Fibroblast of mammary gland (primary cell): Measurements from ENCODE around the gene SCN9A.

ENCODE experiments used
- DNase-seq: peaks from one replicate; pipeline ENCODE4 v3.0.0-alpha.2; 2010; ENCODE audit warnings: low read depth
- H3K4me3 ChIP-seq: 2 replicates; pipeline ENCODE4 v1.5.1; 2011; ENCODE audit warnings: low read depth, mild to moderate bottlenecking, low read length, moderate library complexity; ENCODE audit not compliant: control insufficient read depth
- CTCF ChIP-seq: conservative IDR thresholded peaks from 2 replicates; pipeline ENCODE4 v1.5.1; 2011; ENCODE audit warnings: low read depth, low read length, inconsistent platforms; ENCODE audit not compliant: control insufficient read depth, insufficient read depth

The SCN9A gene

GRCh38 chr2:166375736-166376487 is at the start of gene SCN9A:
Gene SCN9A (minus strand): TSS chr2:166375944. CDS start chr2:166311756, 64,188 bp downstream.
- TF ChIP-seq CTCF = no peak
- peak; percentile 58 for DNase-seq
- H3K4me3 ChIP-seq = peak within 1 kb of the TSS; percentile 79

- H3K4me3 ChIP-seq = no peak overlapping the region
- DNase-seq = no peak
- TF ChIP-seq CTCF = no peak
These were observed 49.1 kb upstream of the SCN9A start for GRCh38 chr2:166424841-166425240.

GRCh38 chr2:166419616-166419934 is 43.8 kb upstream of the SCN9A start:
- TF ChIP-seq CTCF = peak; percentile 60
- H3K4me3 ChIP-seq = no peak overlapping the region
- peak; percentile 71 for DNase-seq

GRCh38 chr2:166418853-166419615 is 43.3 kb upstream of the SCN9A start:
- no peak for DNase-seq
- TF ChIP-seq CTCF = no peak

GRCh38 chr2:166417669-166418068 is 41.9 kb upstream of the SCN9A start:
- TF ChIP-seq CTCF = no peak
- no peak overlapping the region for H3K4me3 ChIP-seq
- peak; percentile 75 for DNase-seq

More at GRCh38 chr2:166418853-166419615, 43.3 kb upstream of the SCN9A start:
- no peak overlapping the region for H3K4me3 ChIP-seq

GRCh38 chr2:166413255-166413654 is 37.5 kb upstream of the SCN9A start:
- TF ChIP-seq CTCF = no peak

More at GRCh38 chr2:166413255-166413654, 37.5 kb upstream of the SCN9A start:
- peak; percentile 61 for DNase-seq
- H3K4me3 ChIP-seq = no peak overlapping the region
